ENCODE data around the gene PLPP4. TPM values are rescaled to one million over a fixed set of nuclear protein-coding genes. Genes with fewer than 3 reads are reported as not detected.

Gene PLPP4
- total and polyA plus RNA-seq, 2 donors (not counting 1 experiment from before 2014, with no cell fraction given) = 0.22 to 1.2 TPM

GRCh38 chr10:120460776-120461175, 3.7 kb downstream of the PLPP4 start:
- Histone ChIP-seq H2AFZ (ENCODE audit: low read length) (no peak overlapping the region), H3K9me3 (ENCODE audit: control insufficient read depth, insufficient read depth, low read depth, low read length) (no peaks in the 10 kb centered on the region), H3K79me2 (ENCODE audit: control insufficient read depth, insufficient read depth, low read length) (no peaks in the 10 kb centered on the region), H3K4me3 (replicated peaks in 1 of 4; ENCODE audit: control extremely low read depth in 1 of 4, insufficient read depth in 1 of 4, low read depth in 3 of 4, low read length in 4 of 4) (no peak overlapping the region), H3K27me3 (ENCODE audit: control insufficient read depth, insufficient read depth, low read length) (no peaks in the 10 kb centered on the region), H3K9ac (ENCODE audit: insufficient read depth, low read length) (no peak overlapping the region), H4K20me1 (ENCODE audit: control insufficient read depth, extremely low read depth, insufficient read depth, low read length) (no peaks in the 10 kb centered on the region), H3K27ac (ENCODE audit: insufficient read depth, low read length) (no peak overlapping the region), H3K36me3 (ENCODE audit: control insufficient read depth, insufficient read depth, low read length) (no peaks in the 10 kb centered on the region), H3K4me1 (ENCODE audit: control insufficient read depth, extremely low read depth, insufficient read depth, low read length) (no peaks in the 10 kb centered on the region), H3K4me2 (ENCODE audit: extremely low read depth, insufficient read depth, low read length) (no peak overlapping the region)
- DNase-seq (ENCODE audit: low read depth in 2 of 2) = peak in 1 of 2 donors; percentile 100
- no peak for TF ChIP-seq EZH2 (IDR thresholded peaks at IDR 0.05; ENCODE audit: low read length, missing control alignments)
- TF ChIP-seq CTCF (conservative IDR thresholded peaks at IDR 0.05 in 1 of 2, IDR thresholded peaks at IDR 0.05 in 1 of 2; ENCODE audit: low read depth in 1 of 2, low read length in 2 of 2) = no peak

- Histone ChIP-seq H3K9ac (ENCODE audit: insufficient read depth, low read length) (no peak overlapping the region), H3K36me3 (ENCODE audit: control insufficient read depth, insufficient read depth, low read length) (no peaks in the 10 kb centered on the region), H3K4me1 (ENCODE audit: control insufficient read depth, extremely low read depth, insufficient read depth, low read length) (no peaks in the 10 kb centered on the region), H3K79me2 (ENCODE audit: control insufficient read depth, insufficient read depth, low read length) (no peaks in the 10 kb centered on the region), H3K27me3 (ENCODE audit: control insufficient read depth, insufficient read depth, low read length) (no peaks in the 10 kb centered on the region), H2AFZ (ENCODE audit: low read length) (no peak overlapping the region), H3K4me2 (ENCODE audit: extremely low read depth, insufficient read depth, low read length) (no peak overlapping the region), H4K20me1 (ENCODE audit: control insufficient read depth, extremely low read depth, insufficient read depth, low read length) (no peaks in the 10 kb centered on the region), H3K4me3 (replicated peaks in 1 of 4; ENCODE audit: control extremely low read depth in 1 of 4, insufficient read depth in 1 of 4, low read depth in 3 of 4, low read length in 4 of 4) (no peak overlapping the region), H3K9me3 (ENCODE audit: control insufficient read depth, insufficient read depth, low read depth, low read length) (no peaks in the 10 kb centered on the region), H3K27ac (ENCODE audit: insufficient read depth, low read length) (no peak overlapping the region)
- DNase-seq (ENCODE audit: low read depth in 2 of 2) = no peak
- no peak for TF ChIP-seq EZH2 (IDR thresholded peaks at IDR 0.05; ENCODE audit: low read length, missing control alignments)
- no peak for TF ChIP-seq CTCF (conservative IDR thresholded peaks at IDR 0.05 in 1 of 2, IDR thresholded peaks at IDR 0.05 in 1 of 2; ENCODE audit: low read depth in 1 of 2, low read length in 2 of 2)
Observed at GRCh38 chr10:120462018-120462682, 5.1 kb downstream of the PLPP4 start.

GRCh38 chr10:120465138-120465537, 8.1 kb downstream of the PLPP4 start:
- no peak overlapping the region for H2AFZ ChIP-seq (ENCODE audit: low read length)
- no peak overlapping the region for H3K4me2 ChIP-seq (ENCODE audit: extremely low read depth, insufficient read depth, low read length)
- no peak for TF ChIP-seq EZH2 (IDR thresholded peaks at IDR 0.05; ENCODE audit: low read length, missing control alignments)
- no peak for TF ChIP-seq CTCF (conservative IDR thresholded peaks at IDR 0.05 in 1 of 2, IDR thresholded peaks at IDR 0.05 in 1 of 2; ENCODE audit: low read depth in 1 of 2, low read length in 2 of 2)
- no peak overlapping the region for H3K4me3 ChIP-seq (replicated peaks in 1 of 4; ENCODE audit: control extremely low read depth in 1 of 4, insufficient read depth in 1 of 4, low read depth in 3 of 4, low read length in 4 of 4)
- no peaks in the 10 kb centered on the region for H3K79me2 ChIP-seq (ENCODE audit: control insufficient read depth, insufficient read depth, low read length)
- no peaks in the 10 kb centered on the region for H3K9me3 ChIP-seq (ENCODE audit: control insufficient read depth, insufficient read depth, low read depth, low read length)
- H3K9ac ChIP-seq (ENCODE audit: insufficient read depth, low read length) = no peak overlapping the region
- H3K27ac ChIP-seq (ENCODE audit: insufficient read depth, low read length) = no peak overlapping the region
- H4K20me1 ChIP-seq (ENCODE audit: control insufficient read depth, extremely low read depth, insufficient read depth, low read length) = no peaks in the 10 kb centered on the region
- no peaks in the 10 kb centered on the region for H3K27me3 ChIP-seq (ENCODE audit: control insufficient read depth, insufficient read depth, low read length)
- H3K4me1 ChIP-seq (ENCODE audit: control insufficient read depth, extremely low read depth, insufficient read depth, low read length) = no peaks in the 10 kb centered on the region
- DNase-seq (ENCODE audit: low read depth in 2 of 2) = no peak
- no peaks in the 10 kb centered on the region for H3K36me3 ChIP-seq (ENCODE audit: control insufficient read depth, insufficient read depth, low read length)

Measured in fibroblast of lung (primary cell).